CD4-positive, alpha-beta memory T cell (primary cell): ENCODE results near the gene TFF2. TPM values are rescaled to one million over a fixed set of nuclear protein-coding genes. Genes with fewer than 3 reads are reported as not detected.

Source experiments
- CTCF ChIA-PET: fragments of 350-600 bp; sonication (Branson Sonifier 250); formaldehyde crosslinking; loops from one replicate; lab custom pipeline; 2021; ENCODE audit warnings: inconsistent platforms; ENCODE audit not compliant: partially characterized antibody; lab: Charles Lee
- POLR2A ChIA-PET: fragments of 350-600 bp; sonication (Branson Sonifier 250); formaldehyde crosslinking; loops from one replicate; lab custom pipeline; 2021; ENCODE audit not compliant: partially characterized antibody; lab: Charles Lee
- DNase-seq, 5 donors: peaks; one replicate each; pipeline versions ENCODE4 v3.0.0 to v3.0.0-alpha.2; 2020 to 2022; ENCODE audit warnings: mixed read lengths in 1 of 5
- H3K27ac ChIP-seq: one replicate; pipeline ENCODE4 v1.7.0; 2013; ENCODE audit warnings: low read depth, low read length
- H3K27me3 ChIP-seq: 2 replicates; pipeline ENCODE4 v1.7.0; 2013; ENCODE audit warnings: mild to moderate bottlenecking, low read length, moderate library complexity; ENCODE audit not compliant: insufficient read depth
- H3K36me3 ChIP-seq: 2 replicates; pipeline ENCODE4 v1.7.0; 2013; ENCODE audit warnings: mild to moderate bottlenecking, low read length, moderate library complexity; ENCODE audit not compliant: insufficient read depth
- H3K4me1 ChIP-seq: 2 replicates; pipeline ENCODE4 v1.7.0; 2013; ENCODE audit warnings: mild to moderate bottlenecking, low read length, moderate library complexity; ENCODE audit not compliant: insufficient read depth
- H3K4me3 ChIP-seq, 2 donors: one replicate each; pipeline ENCODE4 v1.7.0; 2013; ENCODE audit warnings: low read length in 2 of 2, mild to moderate bottlenecking in 1 of 2
- H3K9me3 ChIP-seq, 2 donors: one replicate each; pipeline ENCODE4 v1.7.0; 2013; ENCODE audit warnings: low read length in 2 of 2, control low read depth in 1 of 2; ENCODE audit not compliant: control insufficient read depth in 1 of 2
- H3K27ac Mint-ChIP-seq, 7 donors: one replicate each; pipeline ENCODE4 v1.8.0; 2020 to 2021; ENCODE audit warnings: mixed read lengths in 7 of 7, mild to moderate bottlenecking in 6 of 7, inconsistent platforms in 3 of 7, moderate library complexity in 3 of 7
- H3K27me3 Mint-ChIP-seq, 2 donors: one replicate each; pipeline ENCODE4 v1.8.0; 2020 to 2021; ENCODE audit warnings: mixed read lengths in 2 of 2
- H3K36me3 Mint-ChIP-seq, 2 donors: one replicate each; pipeline ENCODE4 v1.8.0; 2020 to 2021; ENCODE audit warnings: mixed read lengths in 2 of 2, inconsistent platforms in 1 of 2, mild to moderate bottlenecking in 1 of 2
- H3K4me1 Mint-ChIP-seq, 4 donors: one replicate each; pipeline ENCODE4 v1.8.0; 2020 to 2021; ENCODE audit warnings: mixed read lengths in 4 of 4, mild to moderate bottlenecking in 1 of 4
- H3K4me3 Mint-ChIP-seq, 8 donors: one replicate each; pipeline ENCODE4 v1.8.0; 2020 to 2021; ENCODE audit warnings: mixed read lengths in 8 of 8, mild to moderate bottlenecking in 7 of 8, moderate library complexity in 6 of 8, inconsistent platforms in 3 of 8
- H3K9me3 Mint-ChIP-seq, 8 donors: one replicate each; pipeline ENCODE4 v1.8.0; 2020 to 2021; ENCODE audit warnings: mixed read lengths in 8 of 8, mild to moderate bottlenecking in 5 of 8, inconsistent platforms in 3 of 8, moderate library complexity in 1 of 8
- intact Hi-C: fragments of 100-400 bp; cut with micrococcal nuclease; formaldehyde crosslinking; loops from one replicate; pipeline ENCODE4 v1.15.1; 2023
- polyA plus RNA-seq, 2 donors: library from polyadenylated mRNA; unstranded; fragments of 300-500 nt; fragmentation: Illumina TruSeq; gene quantifications; one replicate each; pipeline ENCODE4 v1.2.3, GENCODE V29; 2021
- total RNA-seq, 2 experiments: library from RNA; stranded (reverse); gene quantifications; one replicate each; pipeline ENCODE4 v1.2.3, GENCODE V29; 2021

The TFF2 gene
- total and polyA plus RNA-seq, 4 experiments from 2014 or later, result not detected

GRCh38 chr21:42316891-42317290 is 33.9 kb downstream of the TFF2 start:
- intact Hi-C loops, result no loop called here
- no peak for DNase-seq
- POLR2A ChIA-PET, result no interaction called here
- Histone ChIP-seq H3K36me3 (no peaks in the 10 kb centered on the region), H3K4me1 (peaks cover 5% of the 10 kb centered on the region), H3K27ac (no peak overlapping the region), H3K27me3 (no peaks in the 10 kb centered on the region), H3K4me3 (no peak overlapping the region), H3K9me3 (no peaks in the 10 kb centered on the region)
- Mint-ChIP-seq H3K27ac (no peak overlapping the region), H3K9me3 (no peaks in the 10 kb centered on the region), H3K36me3 (no peaks in the 10 kb centered on the region), H3K4me1 (peaks cover 0 to 11% (median 4%) of the 10 kb centered on the region in 4 donors), H3K4me3 (no peak overlapping the region), H3K27me3 (peaks cover 0 to 4% of the 10 kb centered on the region in 2 donors)
- CTCF ChIA-PET, result no interaction called here

GRCh38 chr21:42315296-42315891 is 35.4 kb downstream of the TFF2 start, which contains the start of gene TFF3:
Gene TFF3 (minus strand): TSS chr21:42315409. CDS start chr21:42315374, 35 bp downstream.
- peak within 1 kb of the TSS in 1 of 7 donors; percentile 61 for H3K27ac Mint-ChIP-seq
- no peaks in the 10 kb centered on the region for H3K36me3 Mint-ChIP-seq
- CTCF ChIA-PET, result no interaction called here
- H3K9me3 Mint-ChIP-seq, result no peaks in the 10 kb centered on the region
- POLR2A ChIA-PET, result no interaction called here
- Histone ChIP-seq H3K4me3 (no peak within 1 kb of the TSS), H3K27ac (no peak within 1 kb of the TSS), H3K27me3 (no peaks in the 10 kb centered on the region), H3K4me1 (peaks cover 5% of the 10 kb centered on the region), H3K9me3 (no peaks in the 10 kb centered on the region), H3K36me3 (no peaks in the 10 kb centered on the region)
- H3K4me3 Mint-ChIP-seq, result no peak within 1 kb of the TSS
- DNase-seq, result no peak
- H3K4me1 Mint-ChIP-seq, result peaks cover 0 to 11% (median 3%) of the 10 kb centered on the region in 4 donors
- H3K27me3 Mint-ChIP-seq, result no peaks in the 10 kb centered on the region
- intact Hi-C loops, result no loop called here

GRCh38 chr21:42314616-42315295 is 36.0 kb downstream of the TFF2 start:
- DNase-seq, result no peak
- Mint-ChIP-seq H3K27ac (no peak overlapping the region), H3K9me3 (no peaks in the 10 kb centered on the region), H3K4me3 (no peak overlapping the region), H3K27me3 (peaks cover 0 to under 1% of the 10 kb centered on the region in 2 donors), H3K36me3 (no peaks in the 10 kb centered on the region), H3K4me1 (peaks cover 2 to 13% (median 3%) of the 10 kb centered on the region in 4 donors)
- Histone ChIP-seq H3K9me3 (no peaks in the 10 kb centered on the region), H3K27me3 (no peaks in the 10 kb centered on the region), H3K4me3 (no peak overlapping the region), H3K36me3 (no peaks in the 10 kb centered on the region), H3K27ac (no peak overlapping the region), H3K4me1 (peaks cover 7% of the 10 kb centered on the region)
- intact Hi-C loops, result no loop called here
- POLR2A ChIA-PET, result no interaction called here
- CTCF ChIA-PET, result no interaction called here

GRCh38 chr21:42313501-42313969 is 37.3 kb downstream of the TFF2 start:
- Histone ChIP-seq H3K27ac (no peak overlapping the region), H3K4me1 (peaks cover 8% of the 10 kb centered on the region), H3K27me3 (no peaks in the 10 kb centered on the region), H3K9me3 (no peaks in the 10 kb centered on the region), H3K4me3 (no peak overlapping the region), H3K36me3 (no peaks in the 10 kb centered on the region)
- ChIA-PET CTCF (no interaction called here), POLR2A (no interaction called here)
- H3K27me3 Mint-ChIP-seq, result peaks cover 0 to 5% of the 10 kb centered on the region in 2 donors
- intact Hi-C loops, result no loop called here
- no peaks in the 10 kb centered on the region for H3K9me3 Mint-ChIP-seq
- H3K4me1 Mint-ChIP-seq, result peaks cover 0 to 10% (median 5%) of the 10 kb centered on the region in 4 donors
- H3K27ac Mint-ChIP-seq, result no peak overlapping the region
- no peak overlapping the region for H3K4me3 Mint-ChIP-seq
- DNase-seq, result no peak
- H3K36me3 Mint-ChIP-seq, result no peaks in the 10 kb centered on the region

- Mint-ChIP-seq H3K27ac (no peak overlapping the region), H3K27me3 (peaks cover 0 to 5% of the 10 kb centered on the region in 2 donors), H3K9me3 (no peaks in the 10 kb centered on the region), H3K4me1 (peaks cover 0 to 8% (median 5%) of the 10 kb centered on the region in 4 donors), H3K4me3 (no peak overlapping the region), H3K36me3 (no peaks in the 10 kb centered on the region)
- no peak for DNase-seq
- Histone ChIP-seq H3K4me3 (no peak overlapping the region), H3K27me3 (no peaks in the 10 kb centered on the region), H3K27ac (no peak overlapping the region), H3K9me3 (no peaks in the 10 kb centered on the region), H3K4me1 (peaks cover 8% of the 10 kb centered on the region), H3K36me3 (no peaks in the 10 kb centered on the region)
- intact Hi-C loops, result no loop called here
- CTCF ChIA-PET, result no interaction called here
- POLR2A ChIA-PET, result no interaction called here
Observed at GRCh38 chr21:42312626-42313104, 38.1 kb downstream of the TFF2 start.

- Mint-ChIP-seq H3K27ac (no peak overlapping the region), H3K27me3 (peaks cover 0 to 7% of the 10 kb centered on the region in 2 donors), H3K4me1 (peaks cover 0 to 8% (median 5%) of the 10 kb centered on the region in 4 donors), H3K36me3 (no peaks in the 10 kb centered on the region), H3K9me3 (no peaks in the 10 kb centered on the region), H3K4me3 (no peak overlapping the region)
- Histone ChIP-seq H3K27me3 (no peaks in the 10 kb centered on the region), H3K9me3 (no peaks in the 10 kb centered on the region), H3K36me3 (no peaks in the 10 kb centered on the region), H3K27ac (no peak overlapping the region), H3K4me1 (peaks cover 8% of the 10 kb centered on the region), H3K4me3 (no peak overlapping the region)
- ChIA-PET POLR2A (no interaction called here), CTCF (interaction anchor here (2.1 kb wide), 1 partner anchor 74 kb away, joined by 7 read pairs; no protein-coding TSS in a partner anchor)
- intact Hi-C loops, result no loop called here
- no peak for DNase-seq
Observed at GRCh38 chr21:42311816-42312625, 38.8 kb downstream of the TFF2 start.

- no peak overlapping the region for H3K27ac Mint-ChIP-seq
- intact Hi-C loops, result no loop called here
- H3K4me1 Mint-ChIP-seq, result peaks cover 0 to 8% (median 5%) of the 10 kb centered on the region in 4 donors
- H3K9me3 Mint-ChIP-seq, result no peaks in the 10 kb centered on the region
- no peak for DNase-seq
- peaks cover 0 to 9% of the 10 kb centered on the region in 2 donors for H3K27me3 Mint-ChIP-seq
- H3K4me3 Mint-ChIP-seq, result no peak overlapping the region
- no peaks in the 10 kb centered on the region for H3K36me3 Mint-ChIP-seq
- no peaks in the 10 kb centered on the region for H3K27me3 ChIP-seq
- no peak overlapping the region for H3K4me3 ChIP-seq
- no peaks in the 10 kb centered on the region for H3K36me3 ChIP-seq
- no peaks in the 10 kb centered on the region for H3K9me3 ChIP-seq
- H3K4me1 ChIP-seq, result peaks cover 8% of the 10 kb centered on the region
- no peak overlapping the region for H3K27ac ChIP-seq
- POLR2A ChIA-PET, result no interaction called here
- CTCF ChIA-PET, result interaction anchor here (0.9 to 2.4 kb wide), 11 partner anchors 18 to 192 kb away, joined by 3 to 12 read pairs (median 5); partner anchors contain the start of gene UBASH3A
Observed at GRCh38 chr21:42311160-42311559, 39.6 kb downstream of the TFF2 start.
